A673 (cell line): ENCODE data around the gene EXOC4. TPM values are rescaled to one million over a fixed set of nuclear protein-coding genes. Genes with fewer than 3 reads are reported as not detected.

Source experiments
- BruUV-seq: library from RNA; stranded (reverse); fragments of 400-500 nt; replicated peaks from 2 replicates; lab custom pipeline; 2021; lab: Mats Ljungman, UMichigan
- CTCF ChIA-PET: fragments of 300-600 bp; sonication (Branson Sonifier 250); formaldehyde crosslinking; loops from one replicate; lab custom pipeline; 2022; ENCODE audit warnings: antibody characterized with exemption; lab: Charles Lee
- POLR2A ChIA-PET: fragments of 300-600 bp; sonication (Branson Sonifier 250); formaldehyde crosslinking; loops from one replicate; lab custom pipeline; 2022; ENCODE audit warnings: antibody characterized with exemption; ENCODE audit not compliant: low non-redundant PET; lab: Charles Lee
- DNase-seq: peaks from one replicate; pipeline ENCODE4 v3.0.0-alpha.2; 2015; ENCODE audit warnings: low spot score
- H3K27ac ChIP-seq: fragments of 200-600 bp; sonication (generic); 2 replicates; pipeline ENCODE4 v1.5.1; 2016; ENCODE audit warnings: mixed run types, low read depth, mild to moderate bottlenecking, mixed read lengths, antibody characterized with exemption, low read length; ENCODE audit not compliant: poor library complexity, severe bottlenecking
- H3K27me3 ChIP-seq: fragments of 200-600 bp; sonication (generic); replicated peaks from 2 replicates; pipeline ENCODE4 v1.6.1; 2017; ENCODE audit warnings: mixed run types, low read depth, mild to moderate bottlenecking, mixed read lengths, antibody characterized with exemption, low read length; ENCODE audit not compliant: insufficient read depth, poor library complexity
- H3K36me3 ChIP-seq: fragments of 200-600 bp; sonication (generic); 2 replicates; pipeline ENCODE4 v1.6.1; 2016; ENCODE audit warnings: mixed run types, mild to moderate bottlenecking, mixed read lengths, antibody characterized with exemption, low read length; ENCODE audit not compliant: insufficient read depth, poor library complexity, severe bottlenecking
- H3K4me1 ChIP-seq: fragments of 200-600 bp; sonication (generic); 2 replicates; pipeline ENCODE4 v1.6.1; 2017; ENCODE audit warnings: mixed run types, mild to moderate bottlenecking, mixed read lengths, antibody characterized with exemption, low read length; ENCODE audit not compliant: insufficient read depth, poor library complexity, severe bottlenecking
- H3K4me3 ChIP-seq: fragments of 200-600 bp; sonication (generic); 2 replicates; pipeline ENCODE4 v1.5.1; 2016; ENCODE audit warnings: low read depth, mixed run types, mild to moderate bottlenecking, mixed read lengths, low read length; ENCODE audit not compliant: poor library complexity, severe bottlenecking
- H3K9me3 ChIP-seq: fragments of 200-600 bp; sonication (generic); 2 replicates; pipeline ENCODE4 v1.6.1; 2016; ENCODE audit warnings: mixed run types, low read depth, mild to moderate bottlenecking, mixed read lengths, antibody characterized with exemption, low read length; ENCODE audit not compliant: poor library complexity, severe bottlenecking
- EZH2 ChIP-seq: fragments of 200-600 bp; sonication (generic); IDR thresholded peaks from 2 replicates; pipeline ENCODE4 v1.6.1; 2017; ENCODE audit warnings: borderline replicate concordance, low read depth, mild to moderate bottlenecking, mixed read lengths, antibody characterized with exemption, low read length; ENCODE audit not compliant: poor library complexity, severe bottlenecking
- intact Hi-C: fragments of 100-400 bp; cut with micrococcal nuclease; formaldehyde crosslinking; loops from one replicate; pipeline ENCODE4 v1.10.0; 2022; ENCODE audit not compliant: unreplicated experiment
- total RNA-seq: library from RNA; stranded (reverse); gene quantifications from 2 replicates; pipeline ENCODE4 v1.2.3, GENCODE V29; 2021
- TF ChIP-seq, protein P1 (sequence below): fragments of 300-800, 200-600 bp; sonication (generic); conservative IDR thresholded peaks from 2 replicates; pipeline ENCODE4 v1.5.1; 2017; ENCODE audit warnings: low read depth, mild to moderate bottlenecking, antibody characterized with exemption, low read length, moderate library complexity, mixed read lengths

The EXOC4 gene
- total RNA-seq, 1 experiment from 2014 or later: 66.1 TPM

DNA sequence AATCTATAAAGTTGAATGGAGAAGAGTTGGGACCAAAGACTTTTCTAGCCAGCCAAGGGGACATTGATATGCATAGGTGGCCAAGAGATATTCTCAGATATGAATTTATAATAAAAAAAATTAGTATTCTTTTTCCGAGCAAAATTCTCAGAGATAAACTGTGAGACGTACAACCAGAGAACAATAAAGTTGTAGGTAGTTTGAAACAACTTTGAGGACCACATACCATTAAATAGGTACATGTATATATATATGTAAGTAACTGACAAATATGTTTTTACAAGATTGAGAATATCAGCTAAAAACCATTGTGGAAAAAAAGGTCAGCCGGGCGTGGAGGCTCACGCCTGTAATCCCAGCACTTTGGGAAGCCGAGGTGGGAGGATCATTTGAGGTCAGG is 56.5 kb downstream of the EXOC4 start:
- Histone ChIP-seq H3K4me1 (peaks cover 7% of the 10 kb centered on the region), H3K36me3 (peaks cover 16% of the 10 kb centered on the region), H3K4me3 (no peak overlapping the region), H3K9me3 (no peaks in the 10 kb centered on the region), H3K27ac (no peak overlapping the region), H3K27me3 (no peaks in the 10 kb centered on the region)
- ChIA-PET POLR2A (no interaction called here), CTCF (no interaction called here)
- no peak for DNase-seq
- TF ChIP-seq, protein P1, sequence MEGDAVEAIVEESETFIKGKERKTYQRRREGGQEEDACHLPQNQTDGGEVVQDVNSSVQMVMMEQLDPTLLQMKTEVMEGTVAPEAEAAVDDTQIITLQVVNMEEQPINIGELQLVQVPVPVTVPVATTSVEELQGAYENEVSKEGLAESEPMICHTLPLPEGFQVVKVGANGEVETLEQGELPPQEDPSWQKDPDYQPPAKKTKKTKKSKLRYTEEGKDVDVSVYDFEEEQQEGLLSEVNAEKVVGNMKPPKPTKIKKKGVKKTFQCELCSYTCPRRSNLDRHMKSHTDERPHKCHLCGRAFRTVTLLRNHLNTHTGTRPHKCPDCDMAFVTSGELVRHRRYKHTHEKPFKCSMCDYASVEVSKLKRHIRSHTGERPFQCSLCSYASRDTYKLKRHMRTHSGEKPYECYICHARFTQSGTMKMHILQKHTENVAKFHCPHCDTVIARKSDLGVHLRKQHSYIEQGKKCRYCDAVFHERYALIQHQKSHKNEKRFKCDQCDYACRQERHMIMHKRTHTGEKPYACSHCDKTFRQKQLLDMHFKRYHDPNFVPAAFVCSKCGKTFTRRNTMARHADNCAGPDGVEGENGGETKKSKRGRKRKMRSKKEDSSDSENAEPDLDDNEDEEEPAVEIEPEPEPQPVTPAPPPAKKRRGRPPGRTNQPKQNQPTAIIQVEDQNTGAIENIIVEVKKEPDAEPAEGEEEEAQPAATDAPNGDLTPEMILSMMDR: no peak
- TF ChIP-seq EZH2: no peak
- intact Hi-C loops: no loop called here
- no TSS peak for BruUV-seq

DNA sequence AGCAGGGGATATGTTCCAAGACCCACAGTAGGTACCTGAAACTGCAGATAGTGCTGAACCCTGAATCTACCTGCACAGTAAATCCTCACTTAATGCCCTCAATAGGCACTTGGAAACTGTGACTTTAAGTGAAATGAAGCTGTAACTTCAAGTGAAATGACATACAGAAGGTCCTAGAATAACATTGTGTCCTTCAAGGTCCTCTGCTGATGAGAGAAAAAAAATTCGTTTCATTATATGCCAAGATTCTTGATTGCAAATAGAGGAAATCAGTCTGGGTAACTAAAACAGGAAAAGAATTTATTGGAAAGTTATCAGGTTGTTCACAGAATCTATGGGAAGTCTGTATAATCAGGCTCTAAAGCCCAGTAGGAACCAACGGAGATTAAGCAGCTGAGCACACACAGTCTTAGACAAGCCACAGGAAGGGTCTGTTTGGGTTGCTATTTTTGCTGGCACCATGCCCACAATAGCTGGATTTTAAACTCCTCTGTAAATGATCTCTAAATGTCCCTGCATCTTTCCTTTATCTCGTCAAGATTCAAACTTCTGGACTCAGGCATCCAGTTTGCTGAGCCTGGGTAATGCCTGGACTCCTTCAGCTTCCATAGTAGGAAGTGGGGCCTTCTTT is 57.5 kb downstream of the EXOC4 start:
- no peak for TF ChIP-seq EZH2
- TF ChIP-seq, protein P1: no peak
- ChIA-PET POLR2A (no interaction called here), CTCF (no interaction called here)
- H3K4me1 ChIP-seq: peaks cover 7% of the 10 kb centered on the region
- no peak overlapping the region for H3K4me3 ChIP-seq
- peak; percentile 34 for DNase-seq
- no peak overlapping the region for H3K27ac ChIP-seq
- no peaks in the 10 kb centered on the region for H3K27me3 ChIP-seq
- intact Hi-C loops: no loop called here
- no TSS peak for BruUV-seq
- peaks cover 16% of the 10 kb centered on the region for H3K36me3 ChIP-seq
- no peaks in the 10 kb centered on the region for H3K9me3 ChIP-seq

DNA sequence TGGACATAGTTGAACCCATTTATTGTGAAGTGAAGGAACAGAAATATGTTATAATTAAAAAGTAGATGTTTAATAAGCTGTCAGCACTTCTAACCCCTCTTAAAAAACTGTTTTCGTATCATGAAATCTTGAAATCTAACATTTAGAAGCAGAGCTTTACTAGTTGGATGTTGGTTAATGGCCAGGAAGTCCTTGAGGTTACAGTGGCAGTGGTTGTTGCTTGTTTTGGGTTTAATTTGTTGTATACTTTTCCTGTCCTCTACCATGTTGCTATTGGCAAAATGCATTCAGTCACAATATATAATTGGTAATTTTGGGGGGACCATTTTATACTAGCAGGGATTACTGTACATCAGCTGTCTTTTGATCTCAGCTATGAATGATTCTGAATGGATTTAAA is 60.7 kb downstream of the EXOC4 start:
- ChIA-PET CTCF (no interaction called here), POLR2A (no interaction called here)
- Histone ChIP-seq H3K36me3 (peaks cover 4% of the 10 kb centered on the region), H3K4me3 (no peak overlapping the region), H3K9me3 (no peaks in the 10 kb centered on the region), H3K27me3 (no peaks in the 10 kb centered on the region), H3K4me1 (peaks cover 7% of the 10 kb centered on the region), H3K27ac (no peak overlapping the region)
- no peak for TF ChIP-seq EZH2
- TF ChIP-seq, protein P1: no peak
- no peak for DNase-seq
- no TSS peak for BruUV-seq
- intact Hi-C loops: no loop called here
